Choroid plexus epithelial cell (primary cell): ENCODE results near the gene AGPS.
A peak's percentile ranks its signal among the peaks of the same experiment; 100 is the strongest.
"Not testable (repeated sequence)": the region's sequence is repeated elsewhere in the genome, so short reads cannot be mapped to it uniquely, and the experiment has no call there.

Experiments
- DNase-seq: peaks from one replicate; pipeline ENCODE4 v3.0.0-alpha.2; 2010; ENCODE audit warnings: low read depth
- H3K4me3 ChIP-seq: 2 replicates; pipeline ENCODE4 v1.5.1; 2011; ENCODE audit warnings: low read depth, mild to moderate bottlenecking, control low read depth, low read length, moderate library complexity
- CTCF ChIP-seq: conservative IDR thresholded peaks from 2 replicates; pipeline ENCODE4 v1.5.1; 2011; ENCODE audit warnings: low read depth, mild to moderate bottlenecking, control low read depth, inconsistent platforms, low read length, moderate library complexity

Gene AGPS

GRCh38 chr2:177549171-177549570, 156.6 kb downstream of the AGPS start:
- no peak overlapping the region for H3K4me3 ChIP-seq
- DNase-seq = no peak
- TF ChIP-seq CTCF = no peak

GRCh38 chr2:177550264-177551200, 158.0 kb downstream of the AGPS start:
- DNase-seq = peak; percentile 30
- no peak for TF ChIP-seq CTCF
- no peak overlapping the region for H3K4me3 ChIP-seq

GRCh38 chr2:177551360-177551759, 158.8 kb downstream of the AGPS start:
- H3K4me3 ChIP-seq, DNase-seq: not testable (repeated sequence)

- peak; percentile 21 for DNase-seq
- TF ChIP-seq CTCF = no peak
- H3K4me3 ChIP-seq = peak overlapping the region; percentile 84
Measured at GRCh38 chr2:177551989-177552421, 159.4 kb downstream of the AGPS start.

GRCh38 chr2:177552422-177553175, 160.0 kb downstream of the AGPS start:
- DNase-seq = peak; percentile 94
- peak overlapping the region; percentile 84 for H3K4me3 ChIP-seq
- TF ChIP-seq CTCF = peak; percentile 9

GRCh38 chr2:177553176-177553884, 160.8 kb downstream of the AGPS start:
- peak overlapping the region; percentile 84 for H3K4me3 ChIP-seq
- no peak for TF ChIP-seq CTCF
- DNase-seq = peak; percentile 41

- peak; percentile 13 for DNase-seq
Measured at GRCh38 chr2:177554365-177554764, 161.8 kb downstream of the AGPS start.

More at GRCh38 chr2:177554365-177554764, 161.8 kb downstream of the AGPS start:
- H3K4me3 ChIP-seq = no peak overlapping the region
- no peak for TF ChIP-seq CTCF
